Neutrophil (primary cell): Measurements from ENCODE around the gene KLK6.

Experiments
- H3K27ac ChIP-seq: fragments of 200-600 bp; sonication (generic); 2 replicates; pipeline ENCODE4 v1.5.1; 2016; ENCODE audit warnings: mild to moderate bottlenecking, moderate library complexity
- H3K27me3 ChIP-seq: fragments of 200-600 bp; sonication (generic); 2 replicates; pipeline ENCODE4 v1.6.0; 2016; ENCODE audit warnings: mild to moderate bottlenecking
- H3K36me3 ChIP-seq: fragments of 200-600 bp; sonication (generic); 2 replicates; pipeline ENCODE4 v1.5.1; 2017
- H3K4me1 ChIP-seq, 2 experiments: fragments of 200-600 bp in 1 of 2; sonication (generic) in 1 of 2; 1 replicate in 1 of 2; 2 replicates in 1 of 2; pipeline versions ENCODE4 v1.5.1 to v1.6.1; 2013 to 2016; ENCODE audit warnings: low read depth in 1 of 2, low read length in 1 of 2, mild to moderate bottlenecking in 1 of 2, moderate library complexity in 1 of 2; ENCODE audit not compliant: control insufficient read depth in 1 of 2, insufficient read depth in 1 of 2
- H3K4me3 ChIP-seq, 2 experiments: fragments of 200-600 bp in 1 of 2; sonication (generic) in 1 of 2; 1 replicate in 1 of 2; 2 replicates in 1 of 2; pipeline ENCODE4 v1.5.1; 2013 to 2016; ENCODE audit warnings: low read depth in 1 of 2, low read length in 1 of 2, mild to moderate bottlenecking in 1 of 2, moderate library complexity in 1 of 2
- H3K9me3 ChIP-seq: fragments of 200-600 bp; sonication (generic); 2 replicates; pipeline ENCODE4 v1.5.1; 2016
- TF ChIP-seq, protein P1 (sequence below): fragments of 200-600 bp; sonication (generic); IDR thresholded peaks from 2 replicates; pipeline ENCODE4 v1.5.1; 2016; ENCODE audit warnings: antibody characterized with exemption

The KLK6 gene

DNA sequence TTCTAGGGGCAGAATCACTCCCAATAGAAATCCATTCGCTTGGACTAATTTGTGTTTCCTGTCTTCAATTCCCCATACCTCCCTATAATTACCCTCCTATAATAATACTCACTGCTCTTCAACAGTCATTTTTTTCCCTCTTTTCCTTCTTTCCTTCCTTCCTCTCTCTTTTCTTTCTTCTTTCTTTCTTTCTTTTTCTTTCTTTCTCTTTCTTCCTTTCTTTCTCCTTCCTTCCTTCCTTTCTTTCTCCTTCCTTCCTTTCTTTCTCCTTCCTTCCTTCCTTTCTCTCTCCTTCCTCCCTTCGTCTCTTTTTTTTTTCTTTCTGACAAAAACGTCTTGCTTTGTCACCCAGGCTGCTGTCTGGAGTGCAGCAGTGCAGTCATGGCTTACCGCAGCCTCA lies 24.6 kb downstream of the KLK6 start:
- no peaks in the 10 kb centered on the region for H3K27me3 ChIP-seq
- TF ChIP-seq, protein P1, sequence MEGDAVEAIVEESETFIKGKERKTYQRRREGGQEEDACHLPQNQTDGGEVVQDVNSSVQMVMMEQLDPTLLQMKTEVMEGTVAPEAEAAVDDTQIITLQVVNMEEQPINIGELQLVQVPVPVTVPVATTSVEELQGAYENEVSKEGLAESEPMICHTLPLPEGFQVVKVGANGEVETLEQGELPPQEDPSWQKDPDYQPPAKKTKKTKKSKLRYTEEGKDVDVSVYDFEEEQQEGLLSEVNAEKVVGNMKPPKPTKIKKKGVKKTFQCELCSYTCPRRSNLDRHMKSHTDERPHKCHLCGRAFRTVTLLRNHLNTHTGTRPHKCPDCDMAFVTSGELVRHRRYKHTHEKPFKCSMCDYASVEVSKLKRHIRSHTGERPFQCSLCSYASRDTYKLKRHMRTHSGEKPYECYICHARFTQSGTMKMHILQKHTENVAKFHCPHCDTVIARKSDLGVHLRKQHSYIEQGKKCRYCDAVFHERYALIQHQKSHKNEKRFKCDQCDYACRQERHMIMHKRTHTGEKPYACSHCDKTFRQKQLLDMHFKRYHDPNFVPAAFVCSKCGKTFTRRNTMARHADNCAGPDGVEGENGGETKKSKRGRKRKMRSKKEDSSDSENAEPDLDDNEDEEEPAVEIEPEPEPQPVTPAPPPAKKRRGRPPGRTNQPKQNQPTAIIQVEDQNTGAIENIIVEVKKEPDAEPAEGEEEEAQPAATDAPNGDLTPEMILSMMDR, result no peak
- no peaks in the 10 kb centered on the region for H3K36me3 ChIP-seq
- H3K27ac ChIP-seq, result no peak overlapping the region
- no peaks in the 10 kb centered on the region for H3K9me3 ChIP-seq
- no peak overlapping the region for H3K4me3 ChIP-seq
- no peaks in the 10 kb centered on the region for H3K4me1 ChIP-seq

DNA sequence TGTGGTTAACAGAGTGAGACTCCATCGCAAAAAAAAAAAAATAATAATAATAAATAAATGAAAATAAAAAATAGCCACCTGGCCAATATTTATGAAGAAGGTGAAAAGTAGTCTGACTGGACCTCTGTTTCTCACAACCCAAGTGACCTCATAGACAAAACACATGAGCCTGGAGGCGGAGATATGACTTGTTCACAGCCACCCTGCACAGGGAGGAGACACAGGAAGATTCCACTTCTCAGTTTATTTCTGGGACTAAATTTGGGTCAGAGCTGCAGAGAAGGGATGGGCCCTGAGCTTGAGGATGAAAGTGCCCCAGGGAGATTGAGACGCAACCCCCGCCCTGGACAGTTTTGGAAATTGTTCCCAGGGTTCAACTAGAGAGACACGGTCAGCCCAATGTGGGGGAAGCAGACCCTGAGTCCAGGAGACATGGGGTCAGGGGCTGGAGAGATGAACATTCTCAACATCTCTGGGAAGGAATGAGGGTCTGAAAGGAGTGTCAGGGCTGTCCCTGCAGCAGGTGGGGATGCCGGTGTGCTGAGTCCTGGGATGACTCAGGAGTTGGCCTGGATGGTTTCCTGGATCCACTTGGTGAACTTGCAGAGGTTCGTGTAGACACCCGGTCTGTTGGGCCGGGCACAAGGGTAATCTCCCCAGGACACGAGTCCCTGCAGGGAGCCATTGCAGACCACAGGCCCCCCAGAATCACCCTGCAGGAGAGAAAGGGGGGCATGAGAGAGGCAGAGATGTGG lies 26.1 kb downstream of the KLK6 start:
- Histone ChIP-seq H3K4me1 (no peaks in the 10 kb centered on the region), H3K36me3 (no peaks in the 10 kb centered on the region), H3K9me3 (no peaks in the 10 kb centered on the region), H3K4me3 (no peak overlapping the region), H3K27me3 (no peaks in the 10 kb centered on the region), H3K27ac (no peak overlapping the region)
- TF ChIP-seq, protein P1, result no peak

DNA sequence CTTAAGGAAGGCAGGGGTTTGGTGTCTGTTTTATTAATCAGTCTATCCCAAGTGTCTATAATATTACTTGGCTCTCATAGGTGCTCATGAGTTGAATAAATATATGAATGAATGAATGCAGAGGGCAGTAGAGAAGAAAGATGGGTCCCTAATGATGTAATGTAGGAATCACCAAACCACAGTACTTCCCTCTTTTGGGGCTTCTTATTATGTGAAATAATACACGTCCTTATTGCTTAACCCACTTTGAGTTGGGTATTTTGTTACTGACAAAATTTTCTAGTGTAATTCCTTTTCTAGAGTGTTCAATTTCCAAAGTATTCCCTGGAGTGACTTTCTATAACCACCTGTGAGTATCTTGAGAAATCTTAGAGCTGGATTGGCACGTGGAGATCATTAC lies 29.8 kb downstream of the KLK6 start:
- H3K36me3 ChIP-seq, result no peaks in the 10 kb centered on the region
- TF ChIP-seq, protein P1, result no peak
- no peaks in the 10 kb centered on the region for H3K27me3 ChIP-seq
- no peaks in the 10 kb centered on the region for H3K9me3 ChIP-seq
- H3K4me1 ChIP-seq, result no peaks in the 10 kb centered on the region
- H3K4me3 ChIP-seq, result no peak overlapping the region
- no peak overlapping the region for H3K27ac ChIP-seq

DNA sequence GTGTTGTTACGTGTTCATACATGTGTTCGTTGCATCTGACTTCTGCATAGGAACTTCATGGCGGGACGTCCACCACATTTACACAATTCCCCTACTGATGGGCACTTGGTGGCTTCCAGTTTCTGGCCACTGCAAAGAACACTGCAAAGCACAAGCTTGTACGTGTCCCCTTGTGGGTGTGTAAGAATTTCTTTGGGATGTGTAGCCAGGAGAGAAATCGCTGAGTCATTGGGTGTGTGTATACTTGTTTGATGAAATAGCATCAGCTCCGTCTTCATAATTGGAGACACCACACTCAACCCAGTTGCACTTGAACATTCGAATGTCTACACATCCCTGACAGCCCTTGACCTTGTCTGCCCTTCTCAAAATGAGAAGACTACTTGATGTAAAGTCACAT lies 35.8 kb downstream of the KLK6 start:
- Histone ChIP-seq H3K9me3 (no peaks in the 10 kb centered on the region), H3K4me3 (no peak overlapping the region), H3K4me1 (no peaks in the 10 kb centered on the region), H3K36me3 (no peaks in the 10 kb centered on the region), H3K27me3 (peaks cover 34% of the 10 kb centered on the region), H3K27ac (no peak overlapping the region)
- TF ChIP-seq, protein P1, result no peak

DNA sequence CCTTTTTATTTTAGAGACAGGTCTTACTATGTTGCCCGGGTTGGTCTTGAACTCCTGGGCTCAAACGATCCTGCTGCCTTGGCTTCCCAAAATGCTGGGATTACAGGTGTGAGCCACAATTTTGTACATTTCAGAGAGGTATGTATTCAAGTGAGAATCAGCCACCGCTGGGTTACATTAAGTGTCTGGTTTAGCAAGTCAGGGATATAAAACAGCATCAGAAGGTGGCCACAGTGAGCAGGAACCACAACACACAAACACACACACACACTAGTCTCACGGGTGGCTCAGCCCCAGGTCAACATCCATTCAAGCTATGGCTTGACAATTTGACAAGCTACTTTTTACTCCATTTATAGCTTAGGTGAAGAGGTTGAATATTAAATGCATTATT lies 36.7 kb downstream of the KLK6 start:
- Histone ChIP-seq H3K4me3 (no peak overlapping the region), H3K27me3 (peaks cover 35% of the 10 kb centered on the region), H3K36me3 (no peaks in the 10 kb centered on the region), H3K4me1 (no peaks in the 10 kb centered on the region), H3K9me3 (no peaks in the 10 kb centered on the region), H3K27ac (no peak overlapping the region)
- TF ChIP-seq, protein P1, result no peak
